Tibial nerve (tissue), 4 donors: ENCODE measurements around the gene CGNL1. TPM values are rescaled to one million over a fixed set of nuclear protein-coding genes. Genes with fewer than 3 reads are reported as not detected.

ENCODE experiments used
- DNase-seq, 2 donors: peaks; one replicate each; pipeline ENCODE4 v3.0.0-alpha.2; 2019; ENCODE audit warnings: low spot score in 2 of 2
- H3K27ac ChIP-seq, 4 donors: fragments of 200-600 bp; sonication (generic) in 3 of 4; one replicate each; pipeline ENCODE4 v1.5.1; 2017 to 2019; ENCODE audit warnings: mild to moderate bottlenecking in 1 of 4
- H3K27me3 ChIP-seq, 2 donors: fragments of 200-600 bp; sonication (generic) in 1 of 2; one replicate each; pipeline versions ENCODE4 v1.5.1 to v1.6.0; 2017 to 2019
- H3K36me3 ChIP-seq, 3 donors: fragments of 200-600 bp; sonication (generic); one replicate each; pipeline ENCODE4 v1.5.1; 2018 to 2019
- H3K4me1 ChIP-seq, 4 donors: fragments of 200-600 bp; sonication (generic) in 3 of 4; one replicate each; pipeline ENCODE4 v1.5.1; 2017 to 2019
- H3K4me3 ChIP-seq, 4 donors: fragments of 200-600 bp; sonication (generic) in 3 of 4; one replicate each; pipeline ENCODE4 v1.5.1; 2017 to 2019; ENCODE audit warnings: mild to moderate bottlenecking in 1 of 4, moderate library complexity in 1 of 4
- H3K9me3 ChIP-seq, 4 donors: fragments of 200-600 bp; sonication (generic) in 3 of 4; one replicate each; pipeline ENCODE4 v1.5.1; 2017 to 2019
- EP300 ChIP-seq, 2 donors: sonication (generic); formaldehyde crosslinking; IDR thresholded peaks; one replicate each; pipeline ENCODE4 v1.6.1; 2017; ENCODE audit warnings: antibody characterized with exemption in 2 of 2, mild to moderate bottlenecking in 1 of 2
- POLR2A ChIP-seq, 2 donors: fragments of 450-650 bp; IDR thresholded peaks; one replicate each; pipeline ENCODE4 v1.6.1; 2017; ENCODE audit warnings: antibody characterized with exemption in 2 of 2, mild to moderate bottlenecking in 2 of 2, moderate library complexity in 2 of 2
- WGBS, 2 donors: methylation state at CpG; one replicate each; pipeline ENCODE4 v1.1.5; 2018; 5-methylcytosine and 5-hydroxymethylcytosine counted together
- total RNA-seq, 4 donors: library from RNA; depleted of rRNA; stranded (reverse); fragments of >200 nt; gene quantifications; one replicate each; pipeline ENCODE4 v1.1.0, GENCODE V29; 2016
- TF ChIP-seq, protein P1 (sequence below), 5 experiments: fragments of 200-600 bp in 3 of 5; fragments of 450-650 bp in 2 of 5; sonication (generic) in 3 of 5; IDR thresholded peaks; one replicate each; pipeline ENCODE4 v1.5.1; 2016 to 2019; ENCODE audit warnings: antibody characterized with exemption in 5 of 5, mild to moderate bottlenecking in 3 of 5, moderate library complexity in 2 of 5

The CGNL1 gene
- total RNA-seq, 4 donors from 2014 or later = 15.9 to 36.7 (median 29.2) TPM

DNA sequence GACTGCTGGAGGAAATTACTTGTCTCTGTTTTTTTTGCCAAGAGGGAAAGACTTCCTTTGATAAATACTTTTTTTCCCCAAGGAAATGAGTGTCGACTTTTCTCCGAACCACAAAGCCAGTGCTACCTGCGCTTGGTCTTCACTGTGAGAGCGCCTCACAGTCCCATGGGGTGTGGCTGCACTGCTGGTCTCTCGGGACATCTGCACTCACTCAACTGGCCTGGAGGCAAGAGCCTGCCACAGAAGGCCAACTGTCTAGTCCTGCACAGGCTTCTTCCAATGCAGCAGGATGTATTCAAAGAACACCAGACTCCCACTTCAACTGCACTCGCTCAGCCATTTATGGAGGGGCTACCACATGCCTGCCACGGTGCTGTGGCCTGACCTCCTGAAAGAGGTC, 40.6 kb upstream of the CGNL1 start:
- DNase-seq = no peak
- TF ChIP-seq POLR2A (IDR thresholded peaks at IDR 0.05) = no peak
- TF ChIP-seq, protein P1, sequence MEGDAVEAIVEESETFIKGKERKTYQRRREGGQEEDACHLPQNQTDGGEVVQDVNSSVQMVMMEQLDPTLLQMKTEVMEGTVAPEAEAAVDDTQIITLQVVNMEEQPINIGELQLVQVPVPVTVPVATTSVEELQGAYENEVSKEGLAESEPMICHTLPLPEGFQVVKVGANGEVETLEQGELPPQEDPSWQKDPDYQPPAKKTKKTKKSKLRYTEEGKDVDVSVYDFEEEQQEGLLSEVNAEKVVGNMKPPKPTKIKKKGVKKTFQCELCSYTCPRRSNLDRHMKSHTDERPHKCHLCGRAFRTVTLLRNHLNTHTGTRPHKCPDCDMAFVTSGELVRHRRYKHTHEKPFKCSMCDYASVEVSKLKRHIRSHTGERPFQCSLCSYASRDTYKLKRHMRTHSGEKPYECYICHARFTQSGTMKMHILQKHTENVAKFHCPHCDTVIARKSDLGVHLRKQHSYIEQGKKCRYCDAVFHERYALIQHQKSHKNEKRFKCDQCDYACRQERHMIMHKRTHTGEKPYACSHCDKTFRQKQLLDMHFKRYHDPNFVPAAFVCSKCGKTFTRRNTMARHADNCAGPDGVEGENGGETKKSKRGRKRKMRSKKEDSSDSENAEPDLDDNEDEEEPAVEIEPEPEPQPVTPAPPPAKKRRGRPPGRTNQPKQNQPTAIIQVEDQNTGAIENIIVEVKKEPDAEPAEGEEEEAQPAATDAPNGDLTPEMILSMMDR (IDR thresholded peaks at IDR 0.05) = no peak
- TF ChIP-seq EP300 (IDR thresholded peaks at IDR 0.05) = no peak
- Histone ChIP-seq H3K4me1 (peaks cover 0 to 9% (median 0%) of the 10 kb centered on the region in 4 donors), H3K27ac (no peak overlapping the region), H3K36me3 (no peaks in the 10 kb centered on the region), H3K27me3 (no peaks in the 10 kb centered on the region), H3K9me3 (no peaks in the 10 kb centered on the region), H3K4me3 (no peak overlapping the region)
- 54% methylated on average over 7 of the region's 7 CpGs for WGBS, 2 donors

DNA sequence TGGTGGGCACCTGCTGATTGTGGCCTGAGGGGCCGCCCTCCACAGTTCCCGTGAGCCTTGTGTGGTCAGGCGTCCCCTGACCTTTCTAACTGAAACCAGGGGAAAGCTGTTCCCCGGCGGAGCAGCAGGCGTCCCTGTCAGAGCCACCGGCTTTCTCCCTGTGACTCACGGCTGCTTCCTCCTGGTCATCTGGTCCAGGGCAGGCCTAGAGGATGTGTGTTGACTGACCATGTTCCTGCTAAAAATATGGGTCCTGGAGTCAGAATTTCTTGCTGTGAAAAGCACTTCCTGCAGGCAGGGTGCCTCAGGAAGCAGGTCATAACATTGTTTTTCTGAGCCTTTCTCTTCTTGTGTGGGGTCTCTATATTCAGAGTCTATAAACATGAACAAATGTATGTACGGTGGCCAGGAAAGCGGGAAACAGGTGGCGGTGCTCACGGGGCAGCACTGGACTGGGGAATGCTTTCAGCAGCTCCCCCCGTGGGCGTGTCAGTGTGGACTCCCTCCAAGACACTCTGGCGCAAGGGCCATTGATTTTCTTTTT, 38.4 kb upstream of the CGNL1 start:
- TF ChIP-seq POLR2A (IDR thresholded peaks at IDR 0.05) = no peak
- peak in 1 of 2 donors; percentile 39 for TF ChIP-seq EP300 (IDR thresholded peaks at IDR 0.05)
- TF ChIP-seq, protein P1 (IDR thresholded peaks at IDR 0.05) = peak in 1 of 5 experiments; percentile 28
- 45 to 46% methylated on average over 15 of the region's 15 CpGs for WGBS, 2 donors
- Histone ChIP-seq H3K9me3 (no peaks in the 10 kb centered on the region), H3K36me3 (no peaks in the 10 kb centered on the region), H3K4me1 (peaks cover 0 to 9% (median 0%) of the 10 kb centered on the region in 4 donors), H3K27me3 (no peaks in the 10 kb centered on the region), H3K4me3 (no peak overlapping the region), H3K27ac (peak overlapping the region in 2 of 4 donors; percentile 40)
- no peak for DNase-seq

DNA sequence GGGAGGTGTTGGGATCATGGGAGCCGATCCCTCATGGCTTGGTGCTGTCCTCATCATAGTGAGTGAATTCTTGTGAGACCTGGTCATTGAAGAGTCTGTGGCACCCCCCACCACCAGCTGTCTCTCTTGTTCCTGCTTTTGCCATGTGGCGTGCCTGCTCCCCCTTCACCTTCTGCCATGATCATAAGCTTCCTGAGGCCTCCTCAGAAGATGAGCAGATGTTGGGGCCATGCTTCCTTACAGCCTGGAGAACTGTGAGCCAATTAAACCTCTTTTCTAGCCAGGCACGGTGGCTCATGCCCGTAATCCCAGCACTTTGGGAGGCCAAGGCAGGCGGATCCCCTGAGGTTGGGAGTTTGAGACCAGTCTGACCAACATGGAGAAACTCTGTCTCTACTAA, 37.0 kb upstream of the CGNL1 start:
- WGBS, 2 donors = 90 to 95% methylated on average over 4 to 5 of the region's 5 CpGs
- Histone ChIP-seq H3K4me3 (no peak overlapping the region), H3K9me3 (no peaks in the 10 kb centered on the region), H3K36me3 (no peaks in the 10 kb centered on the region), H3K4me1 (peaks cover 0 to 9% (median 0%) of the 10 kb centered on the region in 4 donors), H3K27ac (no peak overlapping the region), H3K27me3 (no peaks in the 10 kb centered on the region)
- TF ChIP-seq POLR2A (IDR thresholded peaks at IDR 0.05) = no peak
- no peak for TF ChIP-seq EP300 (IDR thresholded peaks at IDR 0.05)
- TF ChIP-seq, protein P1 (IDR thresholded peaks at IDR 0.05) = no peak
- no peak for DNase-seq

GRCh38 chr15:57340682-57341259, 35.5 kb upstream of the CGNL1 start:
- Histone ChIP-seq H3K27me3 (no peaks in the 10 kb centered on the region), H3K4me3 (no peak overlapping the region), H3K27ac (no peak overlapping the region), H3K9me3 (no peaks in the 10 kb centered on the region), H3K4me1 (peaks cover 0 to 9% (median 0%) of the 10 kb centered on the region in 4 donors), H3K36me3 (no peaks in the 10 kb centered on the region)
- DNase-seq = peak in 1 of 2 donors; percentile 36
- no peak for TF ChIP-seq EP300 (IDR thresholded peaks at IDR 0.05)
- TF ChIP-seq, protein P1 (IDR thresholded peaks at IDR 0.05) = peak; percentile 73 to 87 (median 79)
- WGBS, 2 donors = 0 to 2% methylated on average over 5 of the region's 5 CpGs

DNA sequence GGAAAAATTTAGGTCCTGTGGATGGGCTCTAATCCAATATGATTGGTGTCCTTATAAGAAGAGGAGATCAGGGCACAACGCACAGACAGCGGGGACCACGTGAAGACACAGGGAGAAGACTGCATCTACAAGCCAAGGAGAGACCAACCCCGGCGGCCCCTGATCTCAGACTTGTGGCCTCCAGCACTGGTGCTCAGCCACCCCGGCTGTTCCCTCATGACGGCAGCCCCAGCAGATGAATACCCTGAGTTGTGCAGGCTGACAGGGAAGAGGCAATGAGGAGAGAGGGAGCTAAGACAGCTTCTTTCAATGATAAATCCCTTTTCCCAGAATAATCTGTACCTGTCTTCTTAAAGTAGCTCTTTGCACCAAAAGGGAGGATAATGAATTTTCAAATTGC, 33.3 kb upstream of the CGNL1 start:
- Histone ChIP-seq H3K4me3 (no peak overlapping the region), H3K36me3 (no peaks in the 10 kb centered on the region), H3K9me3 (no peaks in the 10 kb centered on the region), H3K27ac (no peak overlapping the region), H3K4me1 (peaks cover 0 to 8% (median 0%) of the 10 kb centered on the region in 4 donors), H3K27me3 (no peaks in the 10 kb centered on the region)
- WGBS, 2 donors = 77 to 81% methylated on average over 7 of the region's 7 CpGs
- no peak for DNase-seq
- TF ChIP-seq, protein P1 (IDR thresholded peaks at IDR 0.05) = no peak
- TF ChIP-seq POLR2A (IDR thresholded peaks at IDR 0.05) (no peak), EP300 (IDR thresholded peaks at IDR 0.05) (no peak)
